Measurements from ENCODE around the gene SUPT5H.
A peak's percentile ranks its signal among the peaks of the same experiment; 100 is the strongest.

The SUPT5H gene

GRCh38 chr19:39409208-39410016, 36.0 kb upstream of the SUPT5H start:
- peak; percentile 69 for DNase-seq (ENCODE audit: low spot score)

GRCh38 chr19:39410017-39410830, 35.2 kb upstream of the SUPT5H start:
- peak; percentile 61 for DNase-seq (ENCODE audit: low spot score)

- DNase-seq (ENCODE audit: low spot score) = no peak
Measured at GRCh38 chr19:39410831-39411080, 34.6 kb upstream of the SUPT5H start.

- DNase-seq (ENCODE audit: low spot score) = peak; percentile 67
Measured at GRCh38 chr19:39411081-39411831, 34.1 kb upstream of the SUPT5H start.

GRCh38 chr19:39411832-39412099, 33.6 kb upstream of the SUPT5H start:
- DNase-seq (ENCODE audit: low spot score) = peak; percentile 93

- peak; percentile 99 for DNase-seq (ENCODE audit: low spot score)
Measured at GRCh38 chr19:39412100-39412866, 33.1 kb upstream of the SUPT5H start, which contains the start of gene PLEKHG2. Gene PLEKHG2, plus strand, starts transcription at chr19:39412669. Its CDS starts 1,418 bp downstream, at chr19:39414087.

GRCh38 chr19:39412867-39413271, 32.5 kb upstream of the SUPT5H start:
- DNase-seq (ENCODE audit: low spot score) = no peak

- DNase-seq (ENCODE audit: low spot score) = peak; percentile 55
Measured at GRCh38 chr19:39413272-39413910, 32.0 kb upstream of the SUPT5H start.

- DNase-seq (ENCODE audit: low spot score) = no peak
Measured at GRCh38 chr19:39413911-39414608, 31.3 kb upstream of the SUPT5H start.

- no peak for DNase-seq (ENCODE audit: low spot score)
Measured at GRCh38 chr19:39415111-39416046, 30.0 kb upstream of the SUPT5H start.

- DNase-seq (ENCODE audit: low spot score) = no peak
Measured at GRCh38 chr19:39416152-39417120, 28.9 kb upstream of the SUPT5H start.

- no peak for DNase-seq (ENCODE audit: low spot score)
Measured at GRCh38 chr19:39417463-39418181, 27.8 kb upstream of the SUPT5H start.

- peak; percentile 55 for DNase-seq (ENCODE audit: low spot score)
Measured at GRCh38 chr19:39419003-39419402, 26.4 kb upstream of the SUPT5H start.

- DNase-seq (ENCODE audit: low spot score) = no peak
Measured at GRCh38 chr19:39420769-39421168, 24.6 kb upstream of the SUPT5H start.

GRCh38 chr19:39422020-39422419, 23.4 kb upstream of the SUPT5H start:
- DNase-seq (ENCODE audit: low spot score) = no peak

GRCh38 chr19:39423258-39424086, 21.9 kb upstream of the SUPT5H start:
- no peak for DNase-seq (ENCODE audit: low spot score)

GRCh38 chr19:39424934-39425333, 20.4 kb upstream of the SUPT5H start:
- DNase-seq (ENCODE audit: low spot score) = no peak
